Activated CD8-positive, alpha-beta memory T cell treated with anti-CD3 and anti-CD28 coated beads for 4 hours (primary cell): ENCODE data around the gene INCA1.
A peak's percentile ranks its signal among the peaks of the same experiment; 100 is the strongest.
"Not testable (repeated sequence)": the region's sequence is repeated elsewhere in the genome, so short reads cannot be mapped to it uniquely, and the experiment has no call there.

ENCODE experiments used
- DNase-seq, 2 donors: peaks; one replicate each; pipeline ENCODE4 v3.0.0-alpha.2; 2020; ENCODE audit warnings: low read depth in 2 of 2

INCA1 gene, protein sequence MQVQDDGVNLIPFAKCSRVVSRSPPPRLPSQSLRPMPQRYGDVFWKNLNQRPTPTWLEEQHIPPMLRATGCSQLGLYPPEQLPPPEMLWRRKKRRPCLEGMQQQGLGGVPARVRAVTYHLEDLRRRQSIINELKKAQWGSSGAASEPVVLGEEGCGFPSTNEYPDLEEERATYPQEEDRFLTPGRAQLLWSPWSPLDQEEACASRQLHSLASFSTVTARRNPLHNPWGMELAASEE

DNA sequence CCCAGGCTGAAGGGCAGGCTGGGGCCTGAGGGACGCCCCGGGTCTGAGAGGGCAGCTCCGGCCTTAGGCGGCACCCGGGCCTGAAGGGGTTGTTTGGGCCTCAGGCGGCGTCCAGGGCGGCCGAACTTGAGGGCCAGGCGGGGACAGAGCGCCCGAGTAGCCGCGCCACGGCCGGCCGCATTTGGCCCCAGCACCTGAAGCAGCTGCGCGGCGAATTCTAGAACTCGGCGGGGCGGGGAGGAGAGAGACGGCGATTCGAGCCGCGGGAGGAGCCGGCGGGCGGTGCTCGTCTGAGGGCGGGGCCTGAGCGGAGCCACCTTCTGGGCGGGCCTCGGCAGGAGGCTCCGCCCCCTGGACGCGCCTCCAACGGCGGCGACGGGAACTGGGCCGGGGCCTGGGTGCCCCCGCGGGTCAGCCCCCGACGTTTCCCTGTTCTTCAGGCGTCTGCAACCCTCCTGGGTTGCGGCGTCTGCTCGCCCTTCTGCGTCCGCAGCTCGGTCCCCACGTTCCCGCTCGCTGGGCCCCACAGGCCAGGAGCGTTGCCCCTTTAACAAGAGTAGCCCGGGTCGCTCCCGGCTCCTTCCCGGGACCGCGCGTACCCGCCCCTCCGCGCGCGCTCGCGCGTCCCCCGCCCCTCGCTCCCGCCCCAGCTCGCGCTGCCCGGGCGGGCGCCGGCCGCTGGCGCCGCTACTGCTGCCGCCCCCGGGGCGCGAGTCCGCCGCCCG, at the start of gene INCA1, which contains the start of gene KIF1C:
Gene INCA1 (minus strand): TSS at position 221 of the 725 bp plus-strand sequence. CDS start 3,085 bp downstream, outside the sequence.
Gene KIF1C (plus strand): TSS at position 649 of the 725 bp plus-strand sequence. CDS start 2,297 bp downstream, outside the sequence.
- DNase-seq, result peak; percentile 74 to 77

DNA sequence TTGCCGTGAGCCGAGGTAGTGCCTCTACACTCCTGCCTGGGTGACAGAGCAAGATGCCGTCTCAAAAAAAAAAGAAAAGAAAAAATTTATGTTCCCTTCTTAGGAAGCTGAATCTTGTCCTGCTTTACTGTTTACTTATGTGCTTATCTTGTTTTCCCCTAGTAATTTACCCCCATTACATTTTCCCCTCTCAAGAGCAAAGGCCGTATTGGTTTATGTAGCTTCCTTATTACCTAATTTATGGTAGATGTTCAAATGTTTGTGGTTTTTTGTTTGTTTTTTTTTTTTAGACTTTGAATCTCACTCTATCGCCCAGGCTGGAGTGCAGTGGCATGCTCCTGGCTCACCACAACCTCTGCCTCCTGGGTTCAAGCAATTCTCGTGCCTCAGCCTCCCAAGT, 48.2 kb upstream of the INCA1 start:
- no peak for DNase-seq

DNA sequence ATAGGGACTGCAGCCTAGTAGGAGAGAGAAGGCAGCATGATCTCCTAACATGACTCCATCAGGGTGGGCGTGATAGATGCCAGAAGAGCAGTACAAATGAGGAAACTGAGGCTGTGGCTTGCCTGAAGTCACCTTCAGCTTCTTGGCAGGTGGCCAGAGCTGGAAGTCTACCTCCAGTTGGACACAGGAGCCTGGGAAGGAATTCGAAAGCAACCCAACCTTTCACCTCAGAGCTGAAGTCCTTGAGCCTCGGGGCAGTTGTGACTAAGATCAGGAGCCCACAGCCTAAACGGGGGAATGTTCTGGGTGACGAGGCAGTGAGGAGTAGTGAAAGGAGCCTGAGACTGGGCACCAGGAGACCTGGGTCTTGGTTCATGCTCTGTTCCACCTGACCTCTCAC, 47.3 kb upstream of the INCA1 start:
- no peak for DNase-seq

DNA sequence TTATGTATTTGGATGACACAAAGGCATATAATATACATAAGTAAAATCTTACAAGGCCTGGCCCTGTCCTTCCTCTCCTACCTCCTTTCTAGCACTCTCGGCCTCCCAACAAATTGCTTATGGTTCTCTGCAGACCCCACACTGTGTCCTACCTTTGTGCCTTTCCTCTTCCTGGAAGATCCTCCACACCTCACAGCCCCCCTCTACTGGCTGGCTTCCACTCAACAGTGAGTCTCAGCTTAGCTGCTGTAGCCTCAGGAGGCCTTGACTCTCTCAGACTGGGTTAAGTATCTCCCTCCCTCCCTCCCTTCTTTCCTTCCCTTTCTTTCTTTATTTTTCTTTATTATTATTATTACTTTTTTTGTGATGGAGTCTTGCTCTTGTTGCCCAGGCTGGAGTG, 46.2 kb upstream of the INCA1 start:
- no peak for DNase-seq

DNA sequence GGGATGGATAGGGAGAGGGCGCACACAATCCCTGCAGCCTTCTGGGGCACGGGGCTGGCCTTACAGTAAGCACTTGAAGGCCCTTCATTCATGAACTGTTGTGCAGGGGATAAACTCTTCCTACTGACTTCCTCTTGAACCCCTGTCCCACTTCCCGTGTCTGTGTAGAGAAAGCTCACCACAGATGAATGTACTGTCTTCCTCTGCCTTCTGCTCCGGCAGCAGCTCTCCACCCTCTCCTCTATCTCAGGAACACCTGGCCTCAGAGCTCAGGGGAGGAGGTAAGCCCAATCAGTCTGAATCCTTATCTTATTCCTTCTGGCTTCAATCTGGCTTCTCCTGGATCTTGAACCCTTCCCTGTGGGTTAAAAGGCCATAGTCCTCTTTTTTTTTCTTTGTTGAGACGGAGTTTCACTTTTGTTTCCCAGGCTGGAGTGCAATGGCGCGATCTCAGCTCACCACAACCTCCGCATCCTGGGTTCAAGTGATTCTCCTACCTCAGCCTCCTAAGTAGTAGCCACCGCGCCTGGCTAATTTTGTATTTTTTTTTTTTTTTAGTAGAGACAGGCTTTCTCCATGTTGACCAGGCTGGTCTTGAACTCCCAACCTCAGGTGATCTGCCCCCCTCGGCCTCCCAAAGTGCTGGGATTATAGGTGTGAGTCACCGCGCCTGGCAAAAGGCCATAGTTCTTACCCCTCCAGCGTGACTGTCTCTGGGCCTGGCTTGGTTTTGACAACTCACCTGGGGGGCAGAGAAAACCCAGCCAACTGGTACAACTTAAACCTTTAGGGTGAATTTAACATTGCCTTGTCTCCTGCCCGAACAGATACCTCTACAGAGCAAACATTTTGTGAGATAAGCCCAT, 45.1 kb upstream of the INCA1 start:
- DNase-seq, result no peak

DNA sequence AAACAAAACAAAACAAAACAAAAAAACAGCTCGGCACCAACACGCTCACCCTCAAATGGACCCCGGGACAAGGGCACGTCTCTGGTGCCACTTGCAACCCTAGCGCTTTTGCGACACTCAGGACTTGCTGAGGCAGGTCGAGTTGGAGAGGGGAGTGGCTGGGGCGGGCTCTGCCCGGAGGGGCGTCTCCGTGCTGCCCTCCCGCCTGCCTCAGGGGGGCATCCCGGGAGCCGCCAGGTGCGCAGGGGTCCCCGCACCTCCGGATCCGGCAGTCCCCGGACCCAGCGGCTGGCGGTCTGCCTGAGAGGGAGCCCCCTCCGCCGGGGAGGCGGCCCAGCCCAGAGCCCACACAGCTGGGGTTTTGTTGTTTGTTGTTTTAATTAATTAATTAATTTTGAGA, 38.0 kb upstream of the INCA1 start, which contains the start of gene SLC52A1:
Gene SLC52A1 (minus strand): TSS at position 112 of the 400 bp plus-strand sequence. CDS start 820 bp downstream, outside the sequence.
- no peak for DNase-seq

DNA sequence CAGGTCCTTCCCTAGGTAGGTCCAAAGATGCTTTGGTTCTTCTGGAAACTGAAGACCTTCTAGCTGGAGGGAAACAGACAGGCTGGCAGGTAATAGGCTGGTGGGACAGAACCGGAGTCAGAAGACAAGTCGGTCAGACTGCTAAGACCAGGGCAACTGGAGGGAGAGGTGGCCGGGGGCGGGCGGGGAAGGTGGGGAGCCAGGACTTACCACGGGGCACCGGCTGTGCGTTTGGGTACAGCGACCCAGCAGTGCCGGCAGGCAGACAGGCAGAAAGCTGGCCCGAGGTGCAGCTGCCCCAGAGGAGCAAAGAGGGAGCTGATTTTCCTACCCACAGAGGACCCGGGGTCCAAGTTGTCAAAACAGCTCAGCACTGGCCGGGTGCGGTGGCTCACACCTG, 37.3 kb upstream of the INCA1 start:
- DNase-seq, result no peak

DNA sequence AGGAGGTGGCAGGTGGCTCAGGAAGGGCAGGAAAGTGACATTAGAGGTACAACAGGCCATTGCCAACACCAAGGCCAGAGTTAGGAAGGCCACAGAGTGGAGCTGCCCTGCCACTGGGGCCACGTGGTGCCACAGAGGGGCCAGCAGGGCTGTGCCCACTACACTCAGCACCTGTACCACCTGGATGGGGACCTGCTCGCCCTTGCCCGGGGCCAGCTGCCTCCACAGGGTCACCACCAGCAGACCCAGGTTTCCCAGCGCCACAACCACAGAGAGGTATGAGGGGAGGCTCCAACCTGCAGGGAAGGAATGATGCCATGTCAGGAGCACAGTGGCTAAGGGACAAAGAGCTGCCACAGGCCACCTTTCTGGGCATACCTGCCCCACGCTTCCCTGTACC, 36.7 kb upstream of the INCA1 start:
- DNase-seq, result no peak

DNA sequence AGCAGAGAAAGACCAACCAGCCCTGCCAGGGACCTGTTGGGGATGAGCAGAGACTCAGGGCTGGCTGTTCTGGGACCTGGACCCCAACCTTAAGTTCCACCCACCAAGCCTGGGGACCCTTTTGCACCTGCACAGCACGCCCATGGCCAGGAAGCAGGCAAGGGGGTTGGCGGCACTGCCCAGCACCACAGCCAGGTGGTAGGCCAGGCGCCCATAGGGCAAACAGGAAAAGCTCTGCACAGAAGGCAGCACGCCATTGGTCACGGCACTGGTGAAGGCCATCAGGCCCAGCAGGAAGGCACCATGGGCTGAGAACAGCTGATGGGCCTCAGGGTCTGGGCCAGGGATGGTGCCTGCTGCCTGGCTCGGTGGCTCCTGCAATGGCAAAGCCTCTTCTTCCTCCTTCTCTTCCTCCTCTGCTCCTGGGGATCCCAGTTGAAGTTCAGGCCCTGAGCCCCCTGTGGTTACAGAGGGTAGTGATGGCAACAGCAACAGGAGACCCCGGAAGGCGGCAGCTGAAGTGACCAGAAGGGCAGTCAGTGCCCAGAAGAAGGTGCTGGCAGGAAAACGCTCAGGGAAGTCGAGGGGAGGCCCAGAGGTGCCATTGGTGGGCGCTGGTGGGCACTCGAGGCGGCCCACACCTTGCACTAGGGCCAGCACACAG, 36.2 kb upstream of the INCA1 start:
- DNase-seq, result no peak

DNA sequence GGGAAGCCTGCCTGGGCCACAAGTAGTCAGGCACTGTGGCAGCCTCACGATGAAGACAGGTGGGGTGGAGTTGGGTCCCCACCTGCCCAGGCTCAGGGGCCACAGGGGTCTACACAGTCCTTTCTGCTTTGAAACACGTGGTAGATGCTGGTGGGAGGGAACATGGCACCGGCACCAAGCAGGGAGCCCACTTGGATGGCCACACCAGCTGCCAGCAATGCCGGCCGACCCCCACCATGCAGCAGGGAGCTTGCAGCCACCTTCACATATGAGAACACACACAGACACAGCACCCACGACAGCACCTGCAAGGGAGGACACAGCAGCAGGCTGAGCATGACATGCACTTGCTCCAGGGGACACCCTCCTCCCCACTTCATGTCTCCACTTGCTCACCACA, 35.5 kb upstream of the INCA1 start:
- no peak for DNase-seq

DNA sequence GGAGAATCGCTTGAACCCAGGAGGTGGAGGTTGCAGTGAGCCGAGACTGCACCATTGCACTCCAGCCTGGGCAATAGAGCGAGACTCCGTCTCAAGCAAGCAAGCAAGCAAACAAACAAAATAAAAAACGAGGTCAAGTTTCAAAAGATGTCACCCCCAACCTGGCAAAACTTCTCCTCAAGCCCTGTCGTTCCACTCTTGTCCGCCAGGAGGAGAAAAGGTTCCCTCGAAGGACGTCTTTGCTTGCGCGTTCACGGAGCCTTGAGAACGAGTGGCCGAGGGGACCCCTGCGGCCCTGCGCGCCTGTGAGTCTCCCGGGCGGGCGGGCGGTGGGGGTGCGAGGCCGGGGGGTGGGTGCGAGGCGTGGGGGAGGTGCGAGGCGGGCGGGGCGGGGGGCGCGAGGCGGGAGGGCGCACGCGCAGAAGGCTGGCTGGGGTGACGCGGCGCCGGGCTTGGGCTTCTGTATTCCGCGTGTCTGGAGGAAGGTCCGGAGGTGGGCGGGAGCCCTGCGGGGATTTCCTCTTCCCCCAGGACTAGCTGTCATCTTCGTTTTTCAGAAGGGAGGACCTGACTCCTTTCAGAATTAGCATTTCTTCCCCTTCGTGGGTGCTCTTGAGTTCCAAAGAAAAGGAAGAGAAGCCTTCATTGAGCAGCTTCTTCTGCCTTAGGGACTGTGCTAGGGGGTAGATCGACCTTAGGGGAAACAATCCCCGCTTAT, 34.2 kb upstream of the INCA1 start:
- peak; percentile 70 to 72 for DNase-seq

DNA sequence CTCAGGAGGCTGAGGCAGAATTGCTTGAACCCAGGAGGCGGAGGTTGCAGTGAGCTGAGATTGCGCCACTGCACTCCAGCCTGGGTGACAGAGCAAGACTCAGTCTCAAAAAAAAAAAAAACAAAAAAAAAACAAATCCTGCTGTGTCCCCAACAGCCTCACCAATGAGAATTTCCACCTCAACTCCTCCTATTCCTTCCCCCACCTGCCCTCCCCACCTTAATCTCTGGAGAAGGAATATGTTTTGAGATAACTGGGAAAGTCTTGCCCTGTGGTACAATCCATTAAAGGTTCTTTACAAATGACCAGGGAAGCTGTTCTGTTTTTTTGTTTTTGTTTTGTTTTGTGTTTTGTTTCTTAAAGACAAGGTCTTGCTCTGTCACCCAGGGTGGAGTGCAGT, 32.8 kb upstream of the INCA1 start:
- DNase-seq, result not testable (repeated sequence)

DNA sequence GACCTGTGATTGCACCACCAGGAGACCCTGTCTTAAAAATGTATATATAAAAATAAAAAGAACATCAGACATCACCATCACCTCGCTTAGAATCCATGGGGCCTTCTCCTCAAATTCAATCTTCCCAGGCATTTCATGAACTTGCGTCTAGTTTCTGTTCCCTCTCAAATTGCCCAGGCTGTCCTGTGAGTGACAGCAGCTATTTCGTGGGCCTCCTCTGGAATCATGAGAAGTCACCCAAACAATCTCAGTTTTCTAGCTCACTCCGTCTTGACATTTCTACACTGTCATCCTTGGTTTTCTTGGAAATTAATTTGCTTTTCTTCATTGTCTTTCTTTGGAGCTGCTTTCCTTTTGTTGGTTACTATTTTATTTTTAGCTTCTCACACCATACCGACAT, 30.6 kb upstream of the INCA1 start:
- no peak for DNase-seq

DNA sequence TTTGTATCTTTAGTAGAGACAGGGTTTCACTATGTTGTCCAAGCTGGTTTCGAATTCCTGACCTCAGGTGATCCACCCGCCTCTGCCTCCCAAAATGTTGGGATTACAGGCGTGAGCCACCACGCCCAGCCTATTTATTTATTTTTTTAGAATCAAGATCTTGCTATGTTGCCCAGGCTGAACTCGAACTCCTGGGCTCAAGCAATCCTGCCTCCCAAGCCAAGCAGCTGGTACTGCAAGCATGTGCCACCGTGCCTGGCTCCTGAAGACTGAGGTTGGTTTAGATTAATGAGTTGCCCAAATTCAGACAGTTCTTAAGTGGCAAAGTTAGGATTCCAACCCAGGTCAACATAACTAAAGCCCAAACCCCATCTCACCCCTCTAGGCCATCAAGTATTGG, 30.0 kb upstream of the INCA1 start:
- DNase-seq, result no peak

DNA sequence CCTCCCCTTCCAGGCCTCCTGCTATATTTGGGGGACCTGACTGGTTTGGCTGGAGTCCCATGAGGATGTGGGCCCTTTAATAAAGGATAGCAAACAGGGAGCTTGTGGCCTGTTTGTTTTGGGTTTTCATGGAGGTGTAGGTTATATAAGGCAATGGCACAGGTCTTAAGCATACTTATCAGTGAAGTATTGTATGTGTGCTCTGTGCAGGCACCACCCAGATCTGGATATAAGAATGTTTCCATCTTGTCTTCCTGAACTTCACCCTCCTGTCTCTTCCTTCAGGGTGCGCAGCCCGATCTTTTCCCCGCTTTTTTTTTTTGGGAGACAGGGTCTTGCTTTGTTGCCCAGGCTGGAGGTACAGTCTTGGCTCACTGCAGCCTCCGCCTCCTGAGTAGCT, 27.3 kb upstream of the INCA1 start:
- no peak for DNase-seq

DNA sequence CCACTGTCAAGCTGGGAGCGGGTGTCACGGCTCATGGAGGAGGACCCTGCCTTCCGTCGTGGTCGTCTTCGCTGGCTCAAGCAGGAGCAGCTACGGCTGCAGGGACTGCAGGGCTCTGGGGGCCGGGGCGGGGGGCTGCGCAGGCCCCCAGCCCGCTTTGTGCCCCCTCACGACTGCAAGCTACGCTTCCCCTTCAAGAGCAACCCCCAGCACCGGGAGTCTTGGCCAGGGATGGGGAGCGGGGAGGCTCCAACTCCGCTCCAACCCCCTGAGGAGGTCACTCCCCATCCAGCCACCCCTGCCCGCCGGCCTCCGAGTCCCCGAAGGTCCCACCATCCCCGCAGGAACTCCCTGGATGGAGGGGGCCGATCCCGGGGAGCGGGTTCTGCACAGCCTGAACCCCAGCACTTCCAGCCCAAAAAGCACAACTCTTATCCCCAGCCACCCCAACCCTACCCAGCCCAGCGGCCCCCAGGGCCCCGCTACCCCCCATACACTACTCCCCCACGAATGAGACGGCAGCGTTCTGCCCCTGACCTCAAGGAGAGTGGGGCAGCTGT, 26.3 kb upstream of the INCA1 start:
- DNase-seq, result no peak

DNA sequence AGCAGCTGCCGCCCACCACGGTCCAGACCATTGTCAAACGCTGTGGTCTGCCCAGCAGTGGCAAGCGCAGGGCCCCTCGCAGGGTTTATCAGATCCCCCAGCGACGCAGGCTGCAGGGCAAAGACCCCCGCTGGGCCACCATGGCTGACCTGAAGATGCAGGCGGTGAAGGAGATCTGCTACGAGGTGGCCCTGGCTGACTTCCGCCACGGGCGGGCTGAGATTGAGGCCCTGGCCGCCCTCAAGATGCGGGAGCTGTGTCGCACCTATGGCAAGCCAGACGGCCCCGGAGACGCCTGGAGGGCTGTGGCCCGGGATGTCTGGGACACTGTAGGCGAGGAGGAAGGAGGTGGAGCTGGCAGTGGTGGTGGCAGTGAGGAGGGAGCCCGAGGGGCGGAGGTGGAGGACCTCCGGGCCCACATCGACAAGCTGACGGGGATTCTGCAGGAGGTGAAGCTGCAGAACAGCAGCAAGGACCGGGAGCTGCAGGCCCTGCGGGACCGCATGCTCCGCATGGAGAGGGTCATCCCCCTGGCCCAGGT, 24.9 kb upstream of the INCA1 start:
- no peak for DNase-seq

DNA sequence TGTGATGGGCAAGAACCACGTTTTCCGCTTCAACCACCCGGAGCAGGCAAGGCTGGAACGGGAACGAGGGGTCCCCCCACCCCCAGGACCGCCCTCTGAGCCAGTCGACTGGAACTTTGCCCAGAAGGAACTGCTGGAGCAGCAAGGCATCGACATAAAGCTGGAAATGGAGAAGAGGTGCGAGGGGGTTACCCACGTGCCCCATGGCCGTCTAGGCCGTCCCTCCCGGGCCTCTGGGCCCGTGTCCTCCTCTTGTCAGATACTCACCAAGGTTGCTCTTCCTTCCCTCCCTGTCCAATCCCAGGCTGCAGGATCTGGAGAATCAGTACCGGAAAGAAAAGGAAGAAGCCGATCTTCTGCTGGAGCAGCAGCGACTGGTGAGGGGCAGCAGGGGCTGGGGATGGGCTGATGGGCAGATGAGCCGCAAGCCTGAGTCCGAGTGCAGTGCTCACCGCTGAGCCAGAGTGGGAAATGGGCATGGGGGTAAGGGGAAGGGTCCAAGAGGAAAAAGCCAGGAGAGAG, 23.2 kb upstream of the INCA1 start:
- DNase-seq, result no peak

DNA sequence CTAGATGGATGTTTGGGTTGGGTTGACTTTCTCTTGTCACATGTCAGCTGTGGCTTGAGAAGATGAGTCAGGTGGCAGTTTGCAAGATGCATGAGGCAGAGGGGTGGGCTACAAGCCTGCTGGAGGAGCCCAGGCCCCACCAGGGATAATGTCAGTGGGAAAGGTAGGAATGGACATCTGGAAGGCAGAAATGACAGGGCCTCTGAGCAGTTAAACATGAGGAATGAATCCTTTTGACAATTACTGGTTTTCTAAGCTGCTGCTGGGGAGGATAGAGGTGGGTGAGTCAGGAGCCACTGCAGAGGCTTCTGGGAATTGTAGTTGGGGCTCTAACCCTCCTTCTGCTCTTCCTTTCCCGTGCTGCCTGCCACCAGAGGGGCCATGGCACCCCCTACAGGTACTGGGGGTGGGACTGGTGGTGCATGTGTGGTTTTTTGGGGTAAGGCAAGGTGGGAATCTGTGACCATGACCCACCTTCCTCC, 22.2 kb upstream of the INCA1 start:
- peak; percentile 24 to 31 for DNase-seq

DNA sequence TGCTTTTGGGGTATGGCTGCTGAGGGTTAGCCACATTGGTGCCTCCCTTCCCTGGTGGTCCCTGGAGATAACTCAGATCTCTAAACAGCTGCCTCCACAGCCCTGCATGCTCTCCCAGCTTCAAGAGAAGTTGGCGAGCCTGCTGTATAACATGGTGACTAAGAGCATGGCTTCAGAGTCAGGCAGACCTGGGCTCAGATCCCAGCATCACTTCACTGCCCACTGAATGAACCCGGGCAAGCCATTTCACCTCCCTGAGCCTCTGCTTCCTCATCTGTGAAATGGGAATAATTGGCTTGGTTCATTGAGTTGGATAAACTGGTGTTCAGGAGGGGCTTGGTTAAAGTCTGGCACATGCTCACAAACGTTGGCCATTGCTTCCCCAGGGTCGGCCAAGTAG, 17.0 kb upstream of the INCA1 start:
- DNase-seq, result no peak
